Astrocyte (in vitro differentiated cells and primary cell): Measurements from ENCODE around the gene GALNT18.

Experiments
- CTCF ChIP-seq: IDR thresholded peaks from 2 replicates; pipeline ENCODE4 v1.5.1; 2011; ENCODE audit warnings: low read depth, mild to moderate bottlenecking, inconsistent platforms, low read length, moderate library complexity; ENCODE audit not compliant: insufficient read depth
- EZH2 ChIP-seq: IDR thresholded peaks from 2 replicates; pipeline ENCODE4 v1.6.1; 2012; ENCODE audit warnings: mild to moderate bottlenecking, low read length, inconsistent platforms; ENCODE audit not compliant: insufficient read depth

- TF ChIP-seq CTCF (no peak), EZH2 (no peak)
Measured at GRCh38 chr11:11471201-11471600, 150.6 kb downstream of the GALNT18 start.
